GM21786 (cell line): ENCODE data around the gene LINGO4.

ENCODE experiments used
- ATAC-seq: cut with Tn5 transposase; IDR thresholded peaks from one replicate; pipeline ENCODE4 v1.9.1; 2021; ENCODE audit not compliant: unreplicated experiment

Gene LINGO4

GRCh38 chr1:151805066-151805820 lies at the start of gene LINGO4:
LINGO4 (minus strand) TSS chr1:151805419; CDS start chr1:151802704, 2,715 bp downstream.
- ATAC-seq = no peak

GRCh38 chr1:151854658-151855057 lies 49.4 kb upstream of the LINGO4 start:
- ATAC-seq = no peak

- ATAC-seq = no peak
Observed at GRCh38 chr1:151853411-151853943, 48.3 kb upstream of the LINGO4 start, which contains the start of gene THEM5. THEM5 (minus strand) TSS chr1:151853712; CDS start chr1:151853565, 147 bp downstream.

- no peak for ATAC-seq
Observed at GRCh38 chr1:151852733-151853132, 47.5 kb upstream of the LINGO4 start.

GRCh38 chr1:151851886-151852285 lies 46.7 kb upstream of the LINGO4 start:
- ATAC-seq = no peak

GRCh38 chr1:151849871-151850270 lies 44.7 kb upstream of the LINGO4 start:
- no peak for ATAC-seq

- ATAC-seq = no peak
Observed at GRCh38 chr1:151849126-151849525, 43.9 kb upstream of the LINGO4 start.

GRCh38 chr1:151847867-151848596 lies 42.8 kb upstream of the LINGO4 start:
- no peak for ATAC-seq

- ATAC-seq = no peak
Observed at GRCh38 chr1:151846686-151847237, 41.5 kb upstream of the LINGO4 start.

GRCh38 chr1:151846062-151846568 lies 40.9 kb upstream of the LINGO4 start:
- no peak for ATAC-seq

GRCh38 chr1:151843398-151843797 lies 38.2 kb upstream of the LINGO4 start:
- ATAC-seq = no peak

- ATAC-seq = no peak
Observed at GRCh38 chr1:151841141-151841540, 35.9 kb upstream of the LINGO4 start.

- no peak for ATAC-seq
Observed at GRCh38 chr1:151840421-151840820, 35.2 kb upstream of the LINGO4 start.

- ATAC-seq = no peak
Observed at GRCh38 chr1:151839457-151840403, 34.5 kb upstream of the LINGO4 start, which contains the start of gene C2CD4D. C2CD4D (minus strand) TSS chr1:151839820; CDS start chr1:151838989, 831 bp downstream.

- ATAC-seq = no peak
Observed at GRCh38 chr1:151839082-151839412, 33.8 kb upstream of the LINGO4 start.

GRCh38 chr1:151838222-151839081 lies 33.2 kb upstream of the LINGO4 start:
- no peak for ATAC-seq

- ATAC-seq = no peak
Observed at GRCh38 chr1:151837884-151838221, 32.6 kb upstream of the LINGO4 start.

- no peak for ATAC-seq
Observed at GRCh38 chr1:151837197-151837596, 32.0 kb upstream of the LINGO4 start.

- no peak for ATAC-seq
Observed at GRCh38 chr1:151835596-151835995, 30.4 kb upstream of the LINGO4 start.

GRCh38 chr1:151834239-151834638 lies 29.0 kb upstream of the LINGO4 start:
- no peak for ATAC-seq
